HG03432 (cell line): ENCODE data around the gene RELA.

Experiments
- ATAC-seq: cut with Tn5 transposase; IDR thresholded peaks from one replicate; pipeline ENCODE4 v1.9.1; 2021; ENCODE audit warnings: mild to moderate bottlenecking, moderate library complexity; ENCODE audit not compliant: unreplicated experiment

Gene RELA

DNA sequence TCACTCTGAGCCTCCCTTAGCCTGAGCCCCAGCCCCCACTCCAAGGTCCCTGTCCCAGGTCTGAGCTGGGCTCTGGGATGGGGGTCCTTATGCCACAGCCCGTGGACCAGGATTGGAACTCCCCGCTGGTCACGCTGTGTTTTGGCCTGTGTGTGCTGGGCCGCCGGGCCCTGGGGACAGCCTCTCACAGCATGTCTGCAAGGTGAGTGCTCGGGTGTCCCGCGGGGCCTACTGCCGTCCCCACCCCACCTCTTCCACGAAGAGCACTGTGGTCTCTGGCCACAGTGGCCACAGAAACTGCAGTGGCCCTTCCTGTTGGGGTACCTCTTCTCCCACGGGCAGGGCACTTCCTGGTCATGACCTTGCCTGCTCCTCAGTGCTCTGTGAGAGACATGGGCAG, 28.3 kb downstream of the RELA start:
- ATAC-seq: no peak

DNA sequence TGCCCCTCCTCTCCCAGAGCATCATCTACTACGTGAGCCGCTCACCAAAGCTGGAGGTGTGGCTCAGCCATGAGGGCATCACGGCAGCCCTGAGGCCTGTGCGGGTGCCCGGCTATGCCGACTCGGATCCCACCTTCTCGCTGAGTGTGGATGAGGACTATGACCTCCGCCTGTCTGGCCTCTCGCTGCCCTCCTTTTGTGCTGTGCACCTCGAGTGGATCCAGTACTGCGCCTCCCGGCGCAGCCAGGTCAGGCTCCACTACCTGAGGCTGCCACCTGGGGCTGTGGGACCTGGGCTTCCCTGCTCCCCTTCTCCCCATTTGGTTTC, 28.6 kb downstream of the RELA start:
- no peak for ATAC-seq

DNA sequence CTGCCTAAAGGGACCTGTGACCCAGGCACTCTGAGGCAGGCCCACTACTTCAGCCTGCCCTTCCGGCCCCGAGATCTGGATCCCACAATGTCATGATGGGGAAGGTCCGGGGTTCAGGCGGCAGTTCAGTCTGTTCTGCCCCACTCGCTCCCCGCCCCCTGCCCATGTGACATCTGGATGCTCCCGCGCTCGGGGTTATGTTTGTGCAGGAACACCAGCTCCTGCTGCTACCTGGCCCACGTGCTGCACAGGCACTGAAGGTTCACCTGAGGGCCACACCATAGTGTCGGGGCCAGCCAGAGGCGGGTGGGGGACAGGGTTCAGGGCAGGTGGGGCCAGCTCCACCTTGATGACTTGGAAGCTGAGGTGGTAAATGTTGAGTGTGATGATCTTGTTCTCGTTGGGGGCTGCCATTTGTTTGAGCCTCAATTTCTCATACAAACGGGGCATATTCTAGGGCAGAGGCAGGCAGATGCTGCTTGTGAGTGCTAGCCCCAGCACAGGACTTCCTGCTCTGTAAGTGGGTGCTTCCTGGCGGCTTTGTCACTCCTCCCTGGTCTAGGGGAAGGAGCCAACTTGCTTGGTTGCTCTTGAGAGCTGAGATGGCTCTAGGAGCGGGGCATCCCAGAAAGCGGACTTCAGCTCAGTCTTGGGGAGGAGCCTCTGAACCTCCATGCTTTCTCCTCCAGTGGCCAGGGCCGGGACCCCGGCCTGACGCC, 29.2 kb downstream of the RELA start:
- no peak for ATAC-seq

DNA sequence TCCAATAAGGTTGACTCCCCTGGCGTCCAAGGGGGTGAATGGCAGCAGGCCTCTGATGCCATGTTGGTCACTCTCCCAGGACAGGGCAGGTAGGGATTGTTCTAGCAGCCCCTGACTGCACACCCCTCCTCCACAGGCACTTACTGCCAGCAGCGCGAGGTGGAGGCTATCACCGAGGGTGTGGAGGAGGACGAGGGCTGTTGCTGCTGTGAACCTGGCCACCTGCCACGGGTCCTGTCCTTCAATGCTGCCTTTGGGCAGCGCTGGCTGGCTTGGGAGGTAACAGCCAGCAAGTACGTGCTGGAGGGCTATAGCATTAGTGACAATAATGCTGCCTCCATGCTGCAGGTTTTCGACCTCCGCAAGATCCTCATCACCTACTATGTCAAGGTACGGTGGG, 32.5 kb downstream of the RELA start:
- ATAC-seq: no peak

DNA sequence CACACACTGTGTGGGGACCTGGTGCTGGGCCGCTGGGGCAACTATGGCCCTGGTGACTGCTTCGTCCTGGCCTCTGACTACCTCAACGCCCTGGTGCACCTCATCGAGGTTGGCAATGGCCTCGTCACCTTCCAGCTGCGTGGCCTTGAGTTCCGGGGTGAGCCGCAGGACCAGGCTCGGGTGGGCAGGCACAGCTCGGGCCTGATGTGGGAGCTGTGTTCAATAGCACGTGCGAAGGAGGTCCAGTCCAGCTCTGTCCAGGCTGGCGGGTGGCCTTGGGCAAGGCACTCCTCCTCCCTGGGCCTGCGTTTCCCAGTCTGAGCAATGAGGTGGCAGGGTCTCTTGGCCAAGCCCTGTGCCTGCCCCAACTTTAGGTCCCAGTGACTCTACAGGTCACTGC, 33.1 kb downstream of the RELA start:
- no peak for ATAC-seq

DNA sequence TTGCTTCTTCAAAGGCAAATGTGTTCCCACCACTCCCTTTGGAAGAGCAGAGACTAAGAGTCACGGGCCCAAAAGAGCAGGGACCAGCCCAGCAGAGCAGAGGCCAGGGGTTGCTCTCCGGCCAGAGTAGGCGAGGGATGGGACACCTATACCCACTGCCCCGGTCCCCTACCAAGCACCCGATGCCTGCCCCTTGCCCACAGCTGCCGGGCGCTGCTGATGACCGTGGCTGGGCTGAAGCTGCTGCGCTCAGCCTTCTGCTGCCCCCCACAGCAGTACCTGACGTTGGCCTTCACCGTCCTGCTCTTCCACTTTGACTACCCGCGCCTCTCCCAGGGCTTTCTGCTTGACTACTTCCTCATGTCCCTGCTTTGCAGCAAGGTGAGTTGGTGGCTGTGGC, 35.5 kb downstream of the RELA start:
- ATAC-seq: no peak

DNA sequence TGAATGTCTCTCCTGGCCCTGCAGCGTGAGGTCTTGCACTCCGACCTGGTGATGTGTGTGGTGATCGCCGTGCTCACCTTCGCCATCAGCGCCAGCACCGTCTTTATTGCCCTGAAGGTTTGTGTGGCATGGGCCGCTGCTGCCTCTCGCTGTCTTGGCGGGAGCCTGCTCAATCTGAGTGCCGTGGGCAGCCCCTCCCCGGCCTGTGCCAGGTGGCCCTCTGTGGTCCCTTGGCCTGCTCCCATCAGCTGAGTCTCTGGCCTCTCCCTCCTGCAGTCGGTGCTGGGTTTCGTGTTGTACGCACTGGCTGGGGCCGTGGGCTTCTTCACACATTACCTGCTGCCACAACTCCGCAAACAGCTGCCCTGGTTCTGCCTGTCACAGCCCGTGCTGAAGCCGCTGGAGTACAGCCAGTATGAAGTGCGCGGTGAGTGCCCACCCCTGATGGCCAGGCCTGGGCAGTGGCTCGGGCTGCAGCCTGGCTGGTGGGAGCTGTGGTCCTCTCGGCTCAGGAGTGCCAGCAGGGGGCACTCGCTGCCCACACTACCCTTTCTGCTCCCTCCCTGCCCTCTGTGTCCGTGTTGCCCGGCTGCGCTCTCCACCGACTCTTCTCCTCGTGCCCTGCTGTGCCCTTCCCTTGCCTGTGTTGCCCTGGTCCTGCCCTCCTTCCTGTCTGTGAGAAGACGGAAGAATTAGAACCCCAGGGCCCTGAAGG, 36.9 kb downstream of the RELA start:
- ATAC-seq: no peak

DNA sequence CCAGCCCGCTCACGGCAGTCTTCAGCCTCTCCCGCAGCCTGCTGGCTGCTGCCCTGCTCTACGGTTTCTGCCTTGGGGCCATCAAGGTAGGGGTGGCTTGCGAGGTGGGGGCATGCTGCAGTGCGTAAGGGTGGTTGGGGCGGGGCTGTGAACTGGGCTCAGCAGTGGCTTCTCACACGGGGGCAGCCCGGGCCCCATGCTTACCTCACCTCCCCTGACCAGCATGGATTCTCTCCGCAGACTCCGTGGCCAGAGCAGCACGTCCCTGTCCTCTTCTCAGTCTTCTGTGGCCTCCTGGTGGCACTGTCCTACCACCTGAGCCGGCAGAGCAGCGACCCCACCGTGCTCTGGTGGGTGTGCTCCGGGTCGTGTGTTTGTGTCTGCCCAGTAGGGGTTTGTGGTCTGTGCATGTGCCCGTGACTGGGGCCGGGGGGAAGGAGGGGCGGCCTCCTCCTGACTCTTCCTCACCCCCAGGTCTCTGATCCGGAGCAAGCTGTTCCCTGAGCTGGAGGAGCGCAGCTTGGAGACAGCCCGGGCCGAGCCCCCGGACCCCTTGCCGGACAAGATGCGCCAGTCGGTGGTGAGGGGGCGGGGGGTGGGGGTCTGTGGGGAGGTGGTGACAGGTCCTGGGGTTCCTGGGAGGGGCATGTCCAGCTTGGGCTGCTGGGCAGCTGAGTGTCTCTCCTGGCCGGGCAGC, 37.6 kb downstream of the RELA start:
- no peak for ATAC-seq

DNA sequence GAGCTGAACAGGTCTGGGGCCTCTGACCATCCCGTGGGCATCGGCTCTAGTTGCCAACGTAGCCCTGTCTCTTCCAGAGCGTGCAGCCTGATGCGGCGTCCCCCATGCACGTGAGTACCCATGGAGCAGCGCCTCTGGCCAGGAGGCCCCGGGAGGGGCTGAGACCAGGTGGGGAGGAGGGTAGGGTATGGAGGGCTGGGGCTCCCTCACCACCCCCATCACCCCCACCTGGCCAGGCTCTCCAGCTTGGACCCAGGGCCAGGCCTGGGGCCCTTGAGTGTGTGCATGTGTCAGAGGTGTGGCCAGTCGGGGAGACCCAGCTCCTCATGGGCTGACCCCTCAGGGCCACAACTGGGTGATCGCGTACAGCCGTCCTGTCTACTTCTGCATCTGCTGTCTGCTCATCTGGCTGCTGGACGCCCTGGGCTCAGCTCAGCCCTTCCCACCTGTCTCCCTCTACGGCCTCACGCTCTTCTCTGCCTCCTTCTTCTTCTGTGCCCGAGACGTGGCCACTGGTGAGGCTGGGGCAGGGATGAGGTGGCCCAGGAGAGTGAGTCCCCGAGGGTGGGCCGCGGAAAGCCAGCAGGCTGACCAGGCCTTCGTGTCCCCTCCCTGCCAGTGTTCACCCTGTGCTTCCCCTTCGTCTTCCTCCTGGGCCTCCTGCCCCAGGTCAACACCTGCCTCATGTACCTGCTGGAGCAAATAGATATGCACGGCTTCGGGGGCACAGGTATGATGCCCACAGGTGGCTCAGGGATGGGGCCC, 38.7 kb downstream of the RELA start:
- ATAC-seq: no peak

DNA sequence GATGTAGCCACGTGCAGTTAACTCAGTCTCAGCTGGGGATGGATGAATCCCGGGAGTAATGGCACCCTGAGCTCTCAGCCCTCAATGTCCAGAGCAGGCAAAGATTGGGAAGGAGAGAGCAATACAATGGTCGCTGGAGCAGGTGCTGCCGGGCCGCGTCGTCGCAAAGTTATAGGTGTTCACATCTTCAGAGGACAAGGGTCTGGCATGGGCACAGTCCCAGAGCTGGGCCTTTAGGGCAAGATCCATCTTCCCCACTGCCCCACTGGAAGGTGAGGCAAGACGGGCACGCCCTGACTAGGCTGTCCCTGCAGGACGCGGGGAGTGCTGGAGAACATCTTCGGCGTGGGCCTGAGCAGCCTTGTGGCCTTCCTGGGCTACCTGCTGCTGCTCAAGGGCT, 39.5 kb downstream of the RELA start:
- no peak for ATAC-seq

DNA sequence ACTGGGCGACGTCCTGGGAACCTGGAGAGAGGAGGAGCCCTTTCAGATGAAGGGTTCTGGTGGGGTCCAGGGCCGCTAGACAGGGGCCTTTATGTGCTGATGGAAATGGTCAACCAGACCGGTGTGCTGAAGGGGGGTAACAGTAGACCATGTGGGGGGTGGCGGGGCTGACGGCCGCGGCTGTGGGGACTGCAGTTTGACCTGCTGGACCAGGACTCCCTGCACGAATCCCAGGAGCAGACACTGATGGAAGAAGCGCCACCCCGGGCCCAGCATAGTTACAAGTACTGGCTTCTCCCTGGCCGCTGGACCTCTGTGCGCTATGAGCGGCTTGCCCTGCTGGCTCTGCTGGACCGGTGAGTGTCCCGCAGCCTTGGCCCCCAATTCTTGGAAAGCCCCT, 40.7 kb downstream of the RELA start:
- ATAC-seq: no peak

DNA sequence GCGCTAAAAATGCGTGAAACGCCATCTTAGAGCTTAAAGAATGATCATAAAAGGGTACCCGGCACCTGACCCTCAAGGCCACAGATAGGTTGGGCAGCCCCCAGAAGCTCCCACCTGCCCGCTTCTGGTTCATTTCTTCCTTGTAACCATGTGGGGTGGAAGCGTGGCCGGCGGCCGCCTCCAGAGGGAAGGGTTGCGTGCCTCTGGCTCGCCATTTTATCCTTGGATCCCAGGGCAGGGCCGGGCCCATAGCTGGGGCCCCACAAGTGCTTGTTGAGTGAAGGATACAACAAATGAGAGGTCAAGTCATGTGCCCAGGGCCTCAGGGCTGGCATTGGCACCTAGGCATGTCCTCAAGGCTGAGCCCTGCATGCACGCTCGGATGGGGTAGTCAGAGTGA, 41.3 kb downstream of the RELA start:
- ATAC-seq: no peak

DNA sequence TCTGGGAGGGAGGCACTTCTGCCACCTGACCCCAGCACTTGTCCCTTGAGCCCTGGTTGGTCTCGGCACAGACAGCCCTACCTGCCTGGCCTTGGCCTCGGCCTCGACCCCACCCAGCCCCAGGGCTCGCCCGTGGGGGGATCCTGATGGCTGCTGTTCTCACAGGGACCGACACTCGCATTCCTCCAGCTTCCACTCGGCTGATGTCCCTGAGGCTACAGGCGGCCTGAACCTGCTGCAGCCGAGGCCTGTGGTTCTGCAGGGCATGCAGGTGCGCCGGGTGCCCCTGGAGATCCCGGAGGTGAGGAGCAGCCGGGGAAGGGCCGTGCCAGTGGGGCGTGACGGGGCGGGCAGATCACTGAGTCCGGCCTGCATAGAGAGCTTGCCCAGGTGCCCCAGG, 42.0 kb downstream of the RELA start:
- no peak for ATAC-seq

DNA sequence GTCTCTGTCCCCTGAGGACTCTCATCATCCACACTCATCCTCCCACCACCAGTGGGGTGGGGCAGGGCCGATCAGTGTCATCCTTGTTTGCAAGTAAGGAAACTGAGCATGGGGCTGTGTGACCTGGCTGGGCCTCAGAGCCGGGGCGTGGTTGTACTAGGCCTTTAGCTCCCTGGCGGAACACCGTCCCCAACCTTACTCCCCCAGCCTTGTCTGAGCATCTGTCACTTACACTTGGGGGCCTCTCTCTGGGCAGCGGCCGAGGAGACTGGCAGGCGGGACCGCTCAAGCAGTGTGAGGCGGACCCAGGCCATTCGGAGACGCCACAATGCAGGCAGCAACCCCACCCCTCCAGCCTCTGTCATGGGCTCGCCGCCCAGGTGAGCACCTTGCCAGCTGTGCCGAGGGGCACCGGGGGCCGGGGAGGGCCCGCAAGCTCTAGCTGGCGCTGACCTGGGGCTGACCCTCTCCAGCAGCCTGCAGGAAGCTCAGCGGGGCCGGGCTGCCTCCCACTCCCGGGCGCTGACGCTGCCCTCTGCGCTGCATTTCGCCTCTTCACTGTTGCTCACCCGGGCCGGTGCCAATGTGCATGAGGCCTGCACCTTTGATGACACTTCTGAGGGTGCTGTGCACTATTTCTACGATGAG, 43.3 kb downstream of the RELA start:
- ATAC-seq: no peak

DNA sequence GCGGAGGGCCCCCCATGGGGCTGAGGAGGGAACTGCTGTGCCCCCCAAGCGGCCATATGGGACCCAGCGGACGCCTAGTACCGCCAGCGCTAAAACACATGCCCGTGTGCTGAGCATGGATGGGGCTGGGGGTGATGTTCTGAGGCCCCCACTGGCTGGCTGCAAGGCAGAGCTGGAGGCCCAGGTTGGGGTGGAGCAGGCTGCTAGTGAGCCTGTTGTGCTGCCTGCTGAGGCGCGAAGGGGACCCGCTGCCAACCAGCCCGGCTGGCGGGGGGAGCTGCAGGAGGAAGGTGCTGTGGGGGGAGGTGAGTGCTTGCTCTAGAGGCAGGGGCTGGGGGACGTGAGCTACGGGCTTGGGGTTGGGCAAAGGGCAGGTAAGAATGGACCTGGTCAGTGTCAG, 44.0 kb downstream of the RELA start:
- no peak for ATAC-seq

DNA sequence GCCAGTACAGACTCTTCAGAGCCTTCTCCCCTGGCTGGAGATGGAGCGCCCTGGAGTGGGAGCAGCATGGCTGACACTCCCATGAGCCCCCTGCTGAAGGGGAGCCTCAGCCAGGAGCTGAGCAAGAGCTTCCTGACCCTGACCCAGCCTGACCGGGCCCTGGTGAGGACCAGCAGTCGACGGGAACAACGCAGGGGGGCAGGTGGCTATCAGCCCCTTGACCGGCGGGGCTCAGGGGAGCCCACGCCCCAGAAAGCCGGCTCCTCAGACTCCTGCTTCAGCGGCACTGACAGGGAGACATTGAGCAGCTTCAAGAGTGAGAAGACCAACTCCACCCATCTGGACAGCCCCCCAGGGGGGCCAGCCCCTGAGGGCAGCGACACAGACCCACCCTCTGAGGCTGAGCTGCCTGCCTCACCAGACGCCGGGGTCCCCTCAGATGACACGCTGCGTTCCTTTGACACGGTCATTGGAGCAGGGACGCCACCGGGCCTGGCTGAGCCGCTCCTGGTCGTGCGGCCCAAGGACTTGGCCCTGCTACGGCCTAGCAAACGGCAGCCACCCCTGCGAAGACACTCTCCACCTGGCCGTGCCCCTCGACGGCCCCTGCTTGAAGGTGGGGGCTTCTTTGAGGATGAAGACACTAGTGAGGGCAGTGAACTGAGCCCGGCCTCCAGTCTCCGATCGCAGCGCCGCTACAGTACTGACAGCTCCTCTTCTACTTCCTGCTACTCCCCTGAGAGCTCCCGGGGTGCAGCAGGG, 44.5 kb downstream of the RELA start:
- ATAC-seq: no peak

DNA sequence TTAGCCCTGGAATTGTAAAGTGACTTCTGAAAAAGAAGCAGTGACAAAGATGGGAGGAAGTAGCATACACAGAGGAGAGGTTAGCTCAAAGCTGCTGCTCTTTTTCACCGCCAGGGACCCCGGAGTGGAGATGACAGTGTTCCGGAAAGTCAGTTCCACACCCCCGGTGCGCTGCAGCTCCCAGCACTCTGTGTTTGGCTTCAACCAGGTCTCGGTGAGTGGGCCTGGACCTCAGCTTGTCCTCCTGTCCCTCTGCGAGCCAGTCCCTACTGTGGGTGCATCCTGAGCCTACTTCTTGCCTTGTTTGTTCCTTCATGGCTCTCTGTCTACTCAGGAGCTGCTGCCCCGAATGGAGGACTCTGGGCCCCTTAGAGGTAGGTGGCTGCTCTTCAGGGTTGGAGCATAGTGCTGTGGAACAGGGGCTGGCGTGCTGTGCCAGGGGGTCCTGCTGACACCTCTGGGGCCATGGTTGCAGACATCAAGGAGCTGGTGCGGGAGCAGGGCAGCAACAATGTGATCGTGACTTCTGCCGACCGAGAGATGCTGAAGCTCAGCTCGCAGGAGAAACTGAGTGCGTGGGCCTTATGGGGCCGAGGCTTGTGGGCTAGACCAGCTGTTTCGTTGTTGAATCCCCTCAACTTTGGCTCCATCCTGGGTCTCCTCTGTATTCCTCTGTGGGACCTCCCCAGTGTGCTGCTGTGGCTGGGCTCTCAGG, 45.4 kb downstream of the RELA start:
- no peak for ATAC-seq

DNA sequence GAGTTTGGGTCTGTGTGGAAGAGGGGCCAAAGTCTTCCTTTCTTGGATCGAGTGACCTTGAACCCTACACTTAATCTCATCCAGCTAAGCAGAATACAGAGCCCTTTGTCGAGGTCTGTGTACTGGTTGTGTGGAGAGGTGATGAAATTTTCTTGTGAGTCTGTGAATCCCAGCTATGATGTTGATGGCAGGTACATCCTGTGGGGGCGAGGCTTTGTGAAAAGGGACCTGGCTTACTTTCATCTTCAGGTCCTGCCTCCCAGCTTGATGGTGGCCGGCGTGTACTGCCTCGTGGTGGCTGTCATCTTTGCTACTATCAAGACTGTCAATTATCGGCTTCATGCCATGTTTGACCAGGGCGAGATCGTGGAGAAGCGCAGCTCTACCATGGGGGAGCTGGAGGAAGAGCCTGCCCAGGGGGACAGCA, 46.1 kb downstream of the RELA start:
- ATAC-seq: no peak

DNA sequence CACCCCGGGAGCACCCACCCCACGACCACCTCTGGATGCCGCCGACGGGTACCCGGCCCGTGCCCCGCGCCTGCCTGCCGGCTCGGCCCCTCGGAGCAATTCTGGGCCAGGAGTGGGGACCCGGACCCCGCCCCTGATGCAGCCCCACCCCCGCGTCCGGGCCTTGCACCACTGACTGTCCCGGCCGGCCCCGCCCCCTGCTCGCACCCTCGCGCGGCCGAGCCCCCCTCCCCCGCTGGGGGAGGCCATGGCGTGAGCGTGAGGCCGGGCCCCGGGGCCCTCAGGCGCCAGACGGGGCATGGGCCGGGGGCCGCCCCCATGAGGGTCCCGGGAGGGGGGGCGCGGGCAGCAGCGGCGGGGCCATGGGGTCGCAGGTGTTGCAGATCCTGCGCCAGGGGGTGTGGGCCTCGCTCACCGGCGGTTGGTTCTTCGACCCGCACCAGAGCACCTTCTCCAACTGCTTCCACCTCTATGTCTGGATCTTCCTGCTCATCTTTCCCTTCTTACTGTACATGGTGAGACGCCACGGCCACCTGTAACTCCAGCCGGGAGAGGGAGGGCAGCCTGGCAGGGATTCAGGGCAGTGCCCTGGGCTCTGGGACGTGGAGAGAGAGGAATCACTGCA, 46.7 kb downstream of the RELA start:
- ATAC-seq: peak; percentile 2
